DMS 273 (cell line): ENCODE results near the gene ZNF692.
A peak's percentile ranks its signal among the peaks of the same experiment; 100 is the strongest.
"Not testable (repeated sequence)": the region's sequence is repeated elsewhere in the genome, so short reads cannot be mapped to it uniquely, and the experiment has no call there.

ENCODE experiments used
- DNase-seq: peaks from one replicate; lab custom pipeline; 2025; ENCODE audit not compliant: unreplicated experiment; lab: John Stamatoyannopoulos, UW

The ZNF692 gene

GRCh38 chr1:248850124-248850523 lies 8.8 kb downstream of the ZNF692 start:
- DNase-seq: no peak

- no peak for DNase-seq
Observed at GRCh38 chr1:248849637-248850036, 9.2 kb downstream of the ZNF692 start.

- DNase-seq: no peak
Observed at GRCh38 chr1:248849152-248849551, 9.7 kb downstream of the ZNF692 start.

- no peak for DNase-seq
Observed at GRCh38 chr1:248848602-248849001, 10.3 kb downstream of the ZNF692 start.

GRCh38 chr1:248847956-248848561 lies 10.8 kb downstream of the ZNF692 start:
- no peak for DNase-seq

DNA sequence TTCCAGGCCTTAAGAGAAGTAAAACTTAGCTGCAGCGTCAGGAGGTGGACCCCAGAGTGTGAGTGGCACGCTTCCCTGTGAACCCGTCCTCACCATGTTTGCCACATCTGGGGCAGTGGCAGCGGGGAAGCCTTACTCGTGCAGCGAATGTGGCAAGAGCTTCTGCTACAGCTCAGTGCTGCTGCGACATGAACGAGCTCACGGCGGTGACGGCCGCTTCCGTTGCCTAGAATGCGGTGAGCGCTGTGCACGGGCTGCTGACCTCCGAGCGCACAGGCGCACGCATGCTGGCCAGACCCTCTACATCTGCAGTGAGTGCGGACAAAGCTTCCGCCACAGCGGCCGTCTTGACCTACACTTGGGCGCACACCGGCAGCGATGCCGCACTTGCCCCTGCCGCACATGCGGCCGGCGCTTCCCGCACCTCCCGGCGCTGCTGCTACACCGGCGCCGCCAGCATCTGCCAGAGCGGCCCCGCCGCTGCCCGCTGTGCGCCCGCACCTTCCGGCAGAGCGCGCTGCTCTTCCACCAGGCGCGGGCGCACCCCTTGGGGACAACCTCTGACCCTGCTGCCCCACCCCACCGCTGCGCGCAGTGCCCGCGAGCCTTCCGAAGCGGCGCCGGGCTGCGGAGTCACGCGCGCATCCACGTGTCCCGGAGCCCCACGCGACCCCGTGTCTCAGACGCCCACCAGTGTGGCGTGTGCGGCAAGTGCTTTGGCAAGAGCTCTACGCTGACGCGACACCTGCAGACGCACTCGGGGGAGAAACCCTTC lies 11.5 kb downstream of the ZNF692 start:
- no peak for DNase-seq

DNA sequence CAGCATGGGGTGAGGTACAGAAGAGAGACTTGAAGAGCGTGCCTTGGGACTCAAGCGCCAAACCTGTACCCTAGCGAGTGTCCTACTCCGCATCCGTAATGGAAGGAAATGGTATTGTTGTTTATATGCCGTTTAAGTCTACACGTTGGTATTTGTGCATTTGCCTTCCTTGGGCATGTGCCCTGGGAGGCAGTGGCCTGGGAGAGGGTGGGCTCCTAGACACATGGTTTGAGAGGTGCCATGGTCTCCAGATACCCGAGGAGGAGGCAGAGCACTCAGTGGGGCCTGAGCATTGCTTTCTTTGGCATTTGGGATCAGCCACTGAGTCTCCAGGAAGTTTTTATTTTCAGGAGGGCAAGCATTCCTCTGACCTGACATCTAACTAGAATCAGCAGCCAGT lies 14.4 kb downstream of the ZNF692 start:
- DNase-seq: no peak

DNA sequence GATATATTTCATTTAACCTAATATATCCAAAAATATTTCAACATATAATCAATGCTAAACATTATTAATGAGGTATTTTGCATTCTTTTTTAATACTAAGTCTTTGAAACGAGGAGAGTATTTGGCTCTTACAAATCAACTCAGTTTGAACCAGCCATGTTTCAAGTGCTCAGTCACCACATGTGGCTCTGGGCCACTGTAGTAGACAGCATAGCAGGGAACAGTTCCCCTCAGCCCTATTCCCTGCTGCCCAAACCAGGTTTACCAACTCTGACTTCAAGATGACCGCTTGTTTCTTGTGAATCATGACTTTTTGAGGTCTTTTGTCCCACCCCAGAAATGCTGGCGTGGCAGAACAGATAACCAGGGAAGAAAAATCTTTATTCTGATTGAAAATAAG lies 15.2 kb downstream of the ZNF692 start:
- no peak for DNase-seq

- no peak for DNase-seq
Observed at GRCh38 chr1:248842781-248843331, 16.0 kb downstream of the ZNF692 start.

DNA sequence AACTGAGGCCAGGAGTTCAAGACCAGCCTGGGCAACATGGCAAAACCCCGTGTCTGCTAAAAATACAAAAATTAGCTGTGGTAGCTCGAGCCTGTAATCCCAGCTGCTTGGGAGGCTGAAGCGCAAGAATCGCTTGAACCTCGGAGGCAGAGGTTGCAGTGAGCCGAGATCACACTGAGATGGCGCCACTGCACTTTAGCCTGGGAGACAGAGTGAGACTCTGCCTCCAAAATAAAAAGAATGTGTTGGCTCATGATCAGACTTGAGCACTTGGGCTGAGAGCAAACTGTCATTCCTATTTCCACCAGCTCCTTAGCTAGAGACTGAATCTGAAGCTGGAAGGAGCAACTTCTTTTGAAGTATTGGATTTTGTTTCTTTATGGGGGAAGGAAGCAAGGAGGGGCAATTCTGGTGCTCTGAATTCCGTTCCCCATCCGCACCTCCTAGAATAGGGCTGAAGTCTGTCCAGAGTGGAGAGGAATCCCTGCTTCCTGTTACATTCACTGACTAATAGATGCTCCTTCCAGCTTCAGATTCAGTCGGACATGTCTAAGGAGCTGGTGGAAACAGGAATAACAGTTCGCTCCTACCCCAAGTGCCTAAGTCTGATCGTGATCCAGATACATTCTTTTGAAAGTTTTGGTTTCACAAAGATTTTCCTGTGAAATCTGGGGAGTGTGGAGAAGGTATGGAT lies 17.0 kb downstream of the ZNF692 start:
- peak; percentile 61 for DNase-seq

GRCh38 chr1:248840946-248841345 lies 17.9 kb downstream of the ZNF692 start:
- DNase-seq: no peak

- no peak for DNase-seq
Observed at GRCh38 chr1:248839168-248839555, 19.7 kb downstream of the ZNF692 start.

DNA sequence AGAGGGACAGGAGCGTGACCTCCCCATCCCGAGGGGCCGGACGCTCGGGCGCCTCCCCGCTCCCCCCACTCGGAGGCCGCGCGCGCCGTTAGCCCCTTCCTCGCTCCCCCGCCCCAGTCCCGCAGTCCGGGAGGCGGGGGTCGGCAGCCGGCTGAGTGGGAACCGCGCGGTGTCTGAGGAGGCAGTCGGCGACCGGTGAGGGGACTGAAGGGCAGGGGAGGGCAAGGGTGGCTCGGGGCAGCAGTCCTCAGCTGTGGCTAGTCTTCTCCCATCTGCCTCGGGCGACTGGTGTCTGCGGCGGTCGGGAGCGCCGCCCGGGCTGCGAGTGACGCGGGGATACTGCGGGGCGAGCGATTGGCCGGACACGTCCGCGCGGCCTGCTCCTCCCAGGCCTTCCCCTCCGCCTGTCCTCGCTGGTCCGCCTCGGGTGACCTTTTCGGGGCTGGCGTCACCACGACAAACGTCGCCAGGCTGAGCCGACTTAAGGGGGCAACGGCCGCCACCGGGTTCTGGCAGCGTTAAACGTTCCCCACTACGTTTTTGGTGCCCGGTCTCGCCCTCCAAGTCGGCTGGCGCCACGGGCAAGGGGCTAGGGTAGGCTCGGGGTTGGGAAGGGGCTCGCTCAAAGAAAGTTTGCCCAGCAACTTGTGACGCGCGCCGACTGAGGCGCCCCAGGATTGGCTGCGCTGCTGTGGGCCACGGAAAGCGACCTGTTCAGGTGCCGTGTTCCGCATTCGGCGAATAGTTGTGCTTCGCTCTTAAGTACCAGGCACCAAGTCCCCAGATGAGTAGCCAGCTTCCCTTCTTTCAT lies 20.3 kb downstream of the ZNF692 start:
- peak; percentile 93 for DNase-seq

- peak; percentile 100 for DNase-seq
Observed at GRCh38 chr1:248837781-248838356, 21.0 kb downstream of the ZNF692 start, which contains the start of gene ZNF672. TSS of gene ZNF672 (plus strand) at chr1:248838224. CDS start at chr1:248847275, 9,051 bp downstream.

DNA sequence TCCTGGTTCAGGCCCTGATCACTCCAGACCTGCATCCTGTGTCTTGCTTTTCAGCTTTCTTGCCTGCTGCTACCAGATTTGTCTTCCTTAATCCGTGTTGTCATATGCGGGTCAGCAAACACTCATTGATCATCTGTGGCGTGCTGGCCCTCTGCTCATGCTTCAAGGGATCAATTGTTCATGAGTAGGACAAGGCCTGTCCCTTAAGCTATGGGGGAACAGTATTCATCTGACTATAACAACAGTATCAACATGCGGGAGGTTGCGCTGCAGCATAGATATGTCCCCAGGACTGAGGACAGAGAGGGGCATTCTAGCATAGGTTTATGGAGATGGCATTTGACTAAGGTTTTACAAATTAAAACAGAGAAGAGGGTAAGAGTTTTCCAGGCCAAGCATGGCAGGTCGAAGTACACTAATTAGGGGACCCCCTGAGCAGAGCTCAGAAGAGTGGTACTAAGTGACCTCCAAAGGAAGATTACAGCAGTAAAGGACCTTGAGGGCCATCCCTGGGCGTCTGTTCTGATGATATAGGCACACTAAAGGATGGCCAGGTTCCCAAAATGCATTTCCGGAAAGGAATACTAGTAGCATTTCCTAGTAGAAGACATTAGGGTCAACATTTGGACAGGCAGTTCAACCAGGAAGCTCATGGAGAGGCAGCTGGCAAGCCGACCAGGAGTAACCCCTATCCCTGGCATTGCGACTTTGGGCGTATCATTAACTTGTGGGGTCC lies 21.7 kb downstream of the ZNF692 start:
- no peak for DNase-seq

- DNase-seq: no peak
Observed at GRCh38 chr1:248834343-248834940, 24.4 kb downstream of the ZNF692 start.

DNA sequence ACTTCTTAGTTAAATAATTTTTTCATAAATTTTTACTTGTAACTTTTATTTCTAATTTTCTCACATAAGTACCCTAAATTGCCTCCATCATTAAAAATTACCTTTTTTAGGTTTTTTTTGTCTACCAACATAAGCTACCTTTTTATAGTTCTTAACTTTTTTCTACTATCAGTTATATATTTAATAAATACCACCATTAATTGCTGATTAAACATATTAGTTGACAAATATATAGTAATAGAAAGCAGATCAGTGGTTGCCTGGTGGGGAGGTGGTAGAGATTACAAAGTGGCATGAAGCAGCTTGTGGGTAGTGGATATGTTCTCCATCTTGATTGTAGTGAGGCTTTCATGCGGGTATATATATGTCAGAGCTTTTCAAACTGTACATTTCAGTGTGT lies 27.0 kb downstream of the ZNF692 start:
- no peak for DNase-seq

DNA sequence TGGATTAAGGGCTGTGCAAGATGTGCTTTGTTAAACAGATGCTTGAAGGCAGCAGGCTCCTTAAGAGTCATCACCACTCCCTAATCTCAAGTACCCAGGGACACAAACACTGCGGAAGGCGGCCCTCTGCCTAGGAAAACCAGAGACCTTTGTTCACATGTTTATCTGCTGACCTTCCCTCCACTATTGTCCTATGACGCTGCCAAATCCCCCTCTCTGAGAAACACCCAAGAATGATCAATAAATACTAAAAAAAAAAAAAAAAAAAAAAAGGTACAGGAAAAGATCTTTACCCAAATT lies 28.2 kb downstream of the ZNF692 start:
- DNase-seq: not testable (repeated sequence)

- DNase-seq: no peak
Observed at GRCh38 chr1:248828845-248829244, 30.0 kb downstream of the ZNF692 start.
